Keratinocyte (primary cell): Measurements from ENCODE around the gene TNS3. TPM values are rescaled to one million over a fixed set of nuclear protein-coding genes. Genes with fewer than 3 reads are reported as not detected.
A peak's percentile ranks its signal among the peaks of the same experiment; 100 is the strongest.

Source experiments
- DNase-seq: peaks from one replicate; pipeline ENCODE4 v3.0.0-alpha.2; 2011; ENCODE audit warnings: low read depth, missing footprints, low spot score
- FAIRE-seq: peaks from 2 replicates; lab custom pipeline; 2011; peaks lifted over from hg19 to GRCh38; lab: Jason Lieb, UNC
- H2AFZ ChIP-seq: 2 replicates; pipeline ENCODE4 v1.6.0; 2012; ENCODE audit warnings: low read length, control low read depth, inconsistent platforms; ENCODE audit not compliant: control insufficient read depth
- H3K27ac ChIP-seq: 2 replicates; pipeline ENCODE4 v1.5.1; 2011; ENCODE audit warnings: low read length; ENCODE audit not compliant: control insufficient read depth, insufficient read depth
- H3K27me3 ChIP-seq: 3 replicates; pipeline ENCODE4 v1.6.0; 2011; ENCODE audit warnings: low read length; ENCODE audit not compliant: control insufficient read depth, insufficient read depth; ENCODE audit errors: extremely low read depth
- H3K36me3 ChIP-seq, 2 experiments: 2 replicates in 1 of 2; 3 replicates in 1 of 2; pipeline ENCODE4 v1.5.1; 2011; ENCODE audit warnings: low read length in 2 of 2, mild to moderate bottlenecking in 1 of 2; ENCODE audit not compliant: control insufficient read depth in 2 of 2, insufficient read depth in 2 of 2; ENCODE audit errors: extremely low read depth in 1 of 2
- H3K4me1 ChIP-seq: 3 replicates; pipeline ENCODE4 v1.5.1; 2011; ENCODE audit warnings: low read length; ENCODE audit not compliant: control insufficient read depth, insufficient read depth; ENCODE audit errors: extremely low read depth
- H3K4me2 ChIP-seq: 3 replicates; pipeline ENCODE4 v1.6.0; 2011; ENCODE audit warnings: low read depth, low read length; ENCODE audit not compliant: control insufficient read depth, insufficient read depth; ENCODE audit errors: extremely low read depth
- H3K4me3 ChIP-seq, 3 experiments: fragments of 200-600 bp in 1 of 3; sonication (generic) in 1 of 3; 2 replicates in 2 of 3; 3 replicates in 1 of 3; pipeline ENCODE4 v1.5.1; 2011 to 2016; ENCODE audit warnings: low read length in 3 of 3, mild to moderate bottlenecking in 3 of 3, control low read depth in 2 of 3, inconsistent platforms in 1 of 3, low read depth in 1 of 3, mixed read lengths in 1 of 3, mixed run types in 1 of 3, moderate library complexity in 1 of 3; ENCODE audit not compliant: control insufficient read depth in 2 of 3, insufficient read depth in 2 of 3; ENCODE audit errors: extremely low read depth in 1 of 3
- H3K79me2 ChIP-seq: 2 replicates; pipeline ENCODE4 v1.6.0; 2012; ENCODE audit warnings: low read length; ENCODE audit not compliant: control insufficient read depth, insufficient read depth
- H3K9ac ChIP-seq: 3 replicates; pipeline ENCODE4 v1.6.0; 2011; ENCODE audit warnings: low read length; ENCODE audit not compliant: control insufficient read depth, insufficient read depth; ENCODE audit errors: extremely low read depth
- H3K9me1 ChIP-seq: 3 replicates; pipeline ENCODE4 v1.6.0; 2011; ENCODE audit warnings: low read length; ENCODE audit not compliant: control insufficient read depth, insufficient read depth; ENCODE audit errors: extremely low read depth
- H3K9me3 ChIP-seq: 2 replicates; pipeline ENCODE4 v1.5.1; 2012; ENCODE audit warnings: low read depth, low read length; ENCODE audit not compliant: control insufficient read depth
- H4K20me1 ChIP-seq: 3 replicates; pipeline ENCODE4 v1.6.0; 2011; ENCODE audit warnings: low read length; ENCODE audit not compliant: control insufficient read depth, insufficient read depth; ENCODE audit errors: extremely low read depth
- EZH2 ChIP-seq: IDR thresholded peaks from one replicate; pipeline ENCODE4 v1.6.1; 2012; ENCODE audit warnings: inconsistent platforms, mild to moderate bottlenecking, low read length, moderate library complexity
- dilution Hi-C: fragments of 300-500 bp; cut with MboI; formaldehyde crosslinking; loops from one replicate; pipeline ENCODE4 v1.7.0; 2020; ENCODE audit warnings: low sequenced_read_pairs; ENCODE audit not compliant: extremely low pct_ligation_motif_present
- polyA plus RNA-seq, 5 experiments: library from polyadenylated mRNA; depleted of rRNA in 3 of 5; stranded (reverse) in 3 of 5; stranded (forward) in 1 of 5; unstranded in 1 of 5; fragments of >200 nt; gene quantifications; 1 replicate in 1 of 5; 2 replicates in 3 of 5; 3 replicates in 1 of 5; pipeline versions ENCODE4 v1.2.1 to v1.2.3, GENCODE V29; 2011 to 2012; ENCODE audit warnings: missing spikeins in 2 of 5, low read depth in 1 of 5, low replicate concordance in 1 of 5
- TF ChIP-seq, protein P1 (sequence below), 3 experiments: IDR thresholded peaks in 1 of 3; conservative IDR thresholded peaks in 1 of 3; optimal IDR thresholded peaks in 1 of 3; 2 replicates in 2 of 3; 3 replicates in 1 of 3; pipeline versions ENCODE3 to v1.5.1; 2011; ENCODE audit warnings: low read length in 3 of 3, mild to moderate bottlenecking in 3 of 3, moderate library complexity in 2 of 3, control low read depth in 1 of 3, inconsistent platforms in 1 of 3; ENCODE audit not compliant: insufficient read depth in 2 of 3; ENCODE audit errors: extremely low read depth in 1 of 3

Gene TNS3
- polyA plus RNA-seq, 1 donor (not counting 4 experiments of a cell fraction or from before 2014, with no cell fraction given), result 3.9 TPM

- H2AFZ ChIP-seq, result no peak overlapping the region
- TF ChIP-seq, protein P1, sequence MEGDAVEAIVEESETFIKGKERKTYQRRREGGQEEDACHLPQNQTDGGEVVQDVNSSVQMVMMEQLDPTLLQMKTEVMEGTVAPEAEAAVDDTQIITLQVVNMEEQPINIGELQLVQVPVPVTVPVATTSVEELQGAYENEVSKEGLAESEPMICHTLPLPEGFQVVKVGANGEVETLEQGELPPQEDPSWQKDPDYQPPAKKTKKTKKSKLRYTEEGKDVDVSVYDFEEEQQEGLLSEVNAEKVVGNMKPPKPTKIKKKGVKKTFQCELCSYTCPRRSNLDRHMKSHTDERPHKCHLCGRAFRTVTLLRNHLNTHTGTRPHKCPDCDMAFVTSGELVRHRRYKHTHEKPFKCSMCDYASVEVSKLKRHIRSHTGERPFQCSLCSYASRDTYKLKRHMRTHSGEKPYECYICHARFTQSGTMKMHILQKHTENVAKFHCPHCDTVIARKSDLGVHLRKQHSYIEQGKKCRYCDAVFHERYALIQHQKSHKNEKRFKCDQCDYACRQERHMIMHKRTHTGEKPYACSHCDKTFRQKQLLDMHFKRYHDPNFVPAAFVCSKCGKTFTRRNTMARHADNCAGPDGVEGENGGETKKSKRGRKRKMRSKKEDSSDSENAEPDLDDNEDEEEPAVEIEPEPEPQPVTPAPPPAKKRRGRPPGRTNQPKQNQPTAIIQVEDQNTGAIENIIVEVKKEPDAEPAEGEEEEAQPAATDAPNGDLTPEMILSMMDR (optimal IDR thresholded peaks at IDR 0.05 in 1 of 3, IDR thresholded peaks at IDR 0.05 in 1 of 3, conservative IDR thresholded peaks at IDR 0.05 in 1 of 3; ENCODE audit: extremely low read depth in 1 of 3, insufficient read depth in 2 of 3, low read length in 3 of 3), result no peak
- no peak for TF ChIP-seq EZH2
- H4K20me1 ChIP-seq, result no peaks in the 10 kb centered on the region
- H3K4me2 ChIP-seq, result no peak overlapping the region
- H3K79me2 ChIP-seq, result no peaks in the 10 kb centered on the region
- H3K9me3 ChIP-seq, result peaks cover 3% of the 10 kb centered on the region
- H3K4me1 ChIP-seq, result peaks cover 17% of the 10 kb centered on the region
- H3K27me3 ChIP-seq, result peaks cover 15% of the 10 kb centered on the region
- no peaks in the 10 kb centered on the region for H3K9me1 ChIP-seq
- no peak overlapping the region for H3K27ac ChIP-seq
- H3K9ac ChIP-seq, result no peak overlapping the region
- dilution Hi-C loops, result no loop called here
- H3K4me3 ChIP-seq, result no peak overlapping the region
- FAIRE-seq (no peak), DNase-seq (no peak)
- H3K36me3 ChIP-seq, result no peaks in the 10 kb centered on the region
Measured at GRCh38 chr7:47362984-47363383, 218.9 kb downstream of the TNS3 start.

DNA sequence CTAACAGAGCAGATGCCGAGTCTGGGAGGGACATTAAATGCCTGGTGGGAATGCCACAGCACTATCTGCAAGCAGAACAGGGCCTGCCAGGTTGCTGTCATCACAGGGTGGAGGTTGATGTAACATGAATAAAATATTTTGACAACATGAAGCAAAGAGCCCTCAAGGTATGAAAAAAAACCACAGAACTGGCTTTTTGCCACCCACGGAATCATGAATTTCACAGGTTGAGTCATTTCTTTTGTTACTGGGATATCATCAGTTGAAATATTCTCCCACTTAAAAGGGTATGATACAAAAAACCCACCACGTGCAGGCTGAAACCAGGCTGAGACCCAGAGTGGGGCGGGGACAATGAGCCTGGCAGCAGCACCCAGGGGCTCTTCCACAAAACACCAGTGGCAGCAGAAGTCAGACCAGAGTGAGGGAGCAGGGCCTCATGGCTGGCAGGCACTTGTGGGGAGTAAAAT, 220.1 kb downstream of the TNS3 start:
- H3K9ac ChIP-seq, result peak overlapping the region; percentile 25
- H3K79me2 ChIP-seq, result no peaks in the 10 kb centered on the region
- H4K20me1 ChIP-seq, result no peaks in the 10 kb centered on the region

More for the DNA sequence above, 220.1 kb downstream of the TNS3 start:
- dilution Hi-C loops, result no loop called here
- DNase-seq (peak; percentile 83), FAIRE-seq (peak; percentile 94)
- H3K9me3 ChIP-seq, result peaks cover 3% of the 10 kb centered on the region
- peak overlapping the region; percentile 85 for H3K4me2 ChIP-seq
- peak overlapping the region; percentile 57 for H3K27ac ChIP-seq
- peaks cover 14% of the 10 kb centered on the region for H3K27me3 ChIP-seq
- H3K9me1 ChIP-seq, result no peaks in the 10 kb centered on the region
- peak overlapping the region in 2 of 3 experiments; percentile 22 to 47 for H3K4me3 ChIP-seq
- H3K4me1 ChIP-seq, result peaks cover 17% of the 10 kb centered on the region
- no peak overlapping the region for H2AFZ ChIP-seq
- TF ChIP-seq, protein P1 (optimal IDR thresholded peaks at IDR 0.05 in 1 of 3, IDR thresholded peaks at IDR 0.05 in 1 of 3, conservative IDR thresholded peaks at IDR 0.05 in 1 of 3; ENCODE audit: extremely low read depth in 1 of 3, insufficient read depth in 2 of 3, low read length in 3 of 3), result no peak
- TF ChIP-seq EZH2, result no peak
- H3K36me3 ChIP-seq, result no peaks in the 10 kb centered on the region
